Measurements from ENCODE around the gene CDC20B.
"Not testable (repeated sequence)": the region's sequence is repeated elsewhere in the genome, so short reads cannot be mapped to it uniquely, and the experiment has no call there.

CDC20B gene

DNA sequence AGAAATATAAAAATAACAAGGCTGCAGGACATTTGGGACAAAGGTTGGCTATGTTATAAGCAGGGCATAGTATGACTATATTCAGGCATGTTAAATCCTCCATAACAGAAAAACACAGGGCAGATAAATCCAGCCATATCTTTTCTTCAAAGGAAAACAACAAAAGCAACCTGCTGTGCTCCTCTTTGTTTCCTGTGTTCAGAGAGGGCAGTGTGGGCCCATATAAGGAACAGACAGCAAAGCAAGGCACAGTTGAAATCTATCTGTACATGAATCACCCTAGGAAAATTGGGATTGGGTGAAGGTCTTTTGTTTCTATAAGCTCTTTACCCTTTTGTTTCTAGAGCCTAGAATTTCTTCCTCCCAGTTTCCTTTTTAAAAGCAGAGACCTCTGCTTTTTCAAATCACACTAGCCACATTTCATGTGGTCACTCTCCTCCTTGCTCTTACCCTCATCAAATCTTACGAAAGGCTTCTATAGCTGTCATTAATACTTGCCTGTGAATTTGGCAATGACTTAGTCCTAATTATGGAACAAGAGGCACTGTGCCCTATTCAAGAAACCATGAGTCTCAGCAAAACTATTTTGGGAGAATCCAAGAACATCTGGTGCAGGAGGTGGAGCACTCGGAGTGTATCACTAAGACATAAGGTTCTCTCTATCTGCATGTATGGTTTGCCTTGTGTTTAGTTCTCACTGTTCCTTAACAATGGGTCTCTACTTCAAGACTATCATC, 68.8 kb downstream of the CDC20B start:
- DNase-seq = no peak

DNA sequence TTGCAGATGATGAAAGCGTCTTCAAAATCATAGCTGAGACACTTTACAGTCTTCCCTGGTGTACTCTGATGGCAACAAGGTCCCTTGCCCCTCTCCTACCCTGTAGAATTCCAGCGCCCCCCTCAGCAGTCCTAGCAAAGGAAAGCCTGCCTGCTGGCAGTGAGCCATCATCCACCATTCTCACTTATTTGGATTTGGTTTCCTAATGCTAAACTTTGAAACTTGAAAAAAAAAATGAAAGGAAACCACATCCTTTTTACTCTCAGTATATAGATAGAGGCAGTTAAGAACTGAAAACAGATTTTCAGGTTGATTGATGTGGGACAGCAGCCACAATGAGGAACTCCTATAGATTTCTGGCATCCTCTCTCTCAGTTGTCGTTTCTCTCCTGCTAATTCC, 70.6 kb downstream of the CDC20B start, which contains the start of gene GZMA:
Gene GZMA (plus strand): TSS at position 299 of the 400 bp plus-strand sequence. CDS start 37 bp downstream, at position 336.
- DNase-seq = no peak

DNA sequence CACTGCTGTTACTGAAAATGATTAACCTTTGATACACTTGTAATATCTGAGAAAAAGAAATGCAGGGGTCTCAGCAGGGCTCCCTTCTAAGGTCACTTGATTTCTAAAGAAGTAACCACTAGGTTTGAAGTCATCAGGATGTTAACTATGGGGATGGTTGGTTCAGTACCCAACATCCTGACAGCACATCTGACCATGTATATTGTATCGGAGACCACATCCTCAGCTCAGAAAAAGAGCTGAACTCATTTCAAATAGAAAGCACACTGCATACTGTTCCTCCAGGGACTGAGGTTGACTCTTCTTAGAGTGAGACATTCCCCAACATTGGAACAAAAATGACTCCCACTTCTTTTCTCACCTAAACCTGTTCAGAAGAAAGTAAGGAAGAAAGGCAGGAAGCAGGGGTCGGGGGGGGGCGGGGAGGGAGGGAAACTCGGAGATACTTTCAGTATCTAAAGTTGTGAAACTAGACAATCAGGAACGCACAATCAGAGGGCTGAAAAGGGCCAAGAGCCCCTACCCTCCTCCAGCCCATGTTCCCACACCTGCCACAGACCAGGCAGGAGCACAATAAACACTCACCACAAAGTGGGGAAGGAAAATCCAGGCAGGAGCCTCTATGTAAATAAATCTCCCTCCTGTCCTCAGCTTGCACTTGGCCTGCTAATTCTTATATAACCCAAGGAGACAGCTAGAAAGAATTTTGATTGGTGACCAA, 71.3 kb downstream of the CDC20B start:
- DNase-seq = no peak

DNA sequence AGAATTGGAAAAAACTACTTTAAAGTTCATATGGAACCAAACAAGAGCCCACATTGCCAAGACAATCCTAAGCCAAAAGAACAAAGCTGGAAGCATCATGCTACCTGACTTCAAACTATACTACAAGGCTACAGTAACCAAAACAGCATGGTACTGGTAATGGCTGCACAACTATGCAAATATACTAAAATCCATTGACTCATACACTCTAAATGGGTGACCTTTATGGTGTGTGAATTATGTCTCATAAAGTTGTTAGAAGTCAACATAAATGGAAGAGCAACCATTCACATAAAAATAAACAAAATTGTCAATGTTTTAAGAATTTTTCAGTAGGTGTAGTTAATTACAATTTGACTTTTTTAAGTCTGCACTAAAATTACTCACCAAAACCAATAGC, 71.8 kb downstream of the CDC20B start:
- DNase-seq = not testable (repeated sequence)

DNA sequence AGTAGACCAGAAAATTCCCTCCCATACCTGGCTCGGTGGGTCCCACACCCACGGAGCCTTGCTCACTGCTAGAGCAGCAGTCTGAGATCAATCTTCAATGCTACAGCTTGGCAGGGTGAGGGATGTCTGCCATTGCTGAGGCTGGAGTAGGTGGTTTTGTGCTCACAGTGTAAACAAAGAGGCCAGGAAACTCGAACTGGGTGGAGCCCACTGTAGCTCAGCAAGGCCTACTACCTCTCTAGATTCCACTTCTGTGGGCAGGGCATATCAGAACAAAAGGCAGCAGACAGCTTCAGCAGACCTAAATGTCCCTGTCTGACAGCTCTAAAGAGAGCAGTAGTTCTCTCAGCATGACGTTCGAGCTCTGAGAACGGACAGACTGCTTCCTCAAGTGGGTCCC, 76.1 kb downstream of the CDC20B start:
- no peak for DNase-seq

DNA sequence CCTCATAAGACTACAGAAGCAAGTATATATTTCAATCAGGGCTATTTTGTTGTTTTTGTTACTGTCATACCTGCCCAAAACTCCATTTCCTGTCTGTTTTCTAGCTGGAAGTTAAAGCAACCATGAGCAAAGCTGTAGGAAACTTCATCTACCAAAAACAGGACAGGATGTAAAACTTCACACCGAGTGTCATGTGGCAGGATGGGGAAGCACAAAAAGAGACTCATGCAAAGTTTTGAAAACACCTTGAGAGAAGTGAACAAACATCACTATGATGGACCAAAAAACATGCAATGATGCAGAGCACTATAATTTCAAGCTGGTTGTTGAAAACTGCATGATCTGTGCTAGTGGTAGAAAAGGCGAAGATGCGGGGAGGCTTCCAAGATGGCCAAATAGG, 76.8 kb downstream of the CDC20B start:
- DNase-seq = no peak

DNA sequence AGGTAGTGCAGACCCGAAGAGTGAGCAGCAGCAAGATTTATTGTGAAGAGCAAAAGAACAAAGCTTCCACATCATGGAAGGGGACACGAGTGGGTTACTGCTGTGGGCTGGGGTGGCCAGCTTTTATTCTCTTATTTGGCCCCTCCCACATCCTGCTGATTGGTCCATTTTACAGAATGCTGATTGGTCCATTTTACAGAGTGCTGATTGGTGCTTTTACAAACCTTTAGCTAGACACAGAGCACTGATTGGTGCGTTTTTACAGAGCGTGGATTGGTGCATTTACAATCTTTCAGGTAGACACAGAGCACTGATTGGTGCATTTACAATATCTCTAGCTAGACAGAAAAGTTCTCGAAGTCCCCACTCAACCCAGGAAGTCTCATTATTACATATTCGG, 82.0 kb downstream of the CDC20B start:
- not testable (repeated sequence) for DNase-seq

DNA sequence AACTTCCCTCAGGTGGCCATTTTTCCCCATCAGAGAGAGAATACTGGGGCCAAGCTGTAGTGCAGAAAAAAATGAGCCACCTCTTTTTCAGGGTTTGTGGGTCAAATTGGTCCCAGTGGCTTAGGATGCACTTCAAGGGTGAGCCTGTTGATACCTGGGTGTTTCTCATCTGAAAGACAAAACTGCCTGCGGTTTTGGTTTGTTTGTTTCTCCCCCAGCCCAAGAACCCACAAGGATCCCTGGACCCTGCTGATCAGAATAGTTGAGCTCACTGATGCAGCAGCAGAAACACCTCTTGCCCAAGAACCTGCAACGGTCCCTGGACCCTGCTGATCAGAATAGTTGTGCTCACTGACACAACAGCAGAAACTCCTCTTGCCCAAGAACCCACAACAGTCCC, 83.7 kb downstream of the CDC20B start:
- DNase-seq = not testable (repeated sequence)

DNA sequence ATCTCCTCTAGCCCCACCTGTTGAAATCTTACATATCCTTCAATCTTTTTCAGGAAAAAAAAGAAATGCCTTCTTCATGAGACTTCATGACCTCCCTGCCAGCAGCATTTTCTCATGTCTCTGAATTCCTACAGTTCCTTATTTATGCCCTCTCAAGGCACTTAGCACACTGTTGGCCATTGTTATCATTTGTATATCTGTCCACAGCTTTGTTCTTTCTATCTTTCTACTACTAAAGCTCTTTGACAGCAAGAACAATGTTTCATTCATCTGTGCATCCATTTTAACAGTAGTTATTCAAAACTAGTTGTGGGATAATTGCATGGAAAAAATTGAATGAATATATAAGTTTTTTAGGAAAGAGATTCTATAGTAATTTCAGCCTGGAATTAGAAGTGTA, 91.4 kb downstream of the CDC20B start:
- no peak for DNase-seq

DNA sequence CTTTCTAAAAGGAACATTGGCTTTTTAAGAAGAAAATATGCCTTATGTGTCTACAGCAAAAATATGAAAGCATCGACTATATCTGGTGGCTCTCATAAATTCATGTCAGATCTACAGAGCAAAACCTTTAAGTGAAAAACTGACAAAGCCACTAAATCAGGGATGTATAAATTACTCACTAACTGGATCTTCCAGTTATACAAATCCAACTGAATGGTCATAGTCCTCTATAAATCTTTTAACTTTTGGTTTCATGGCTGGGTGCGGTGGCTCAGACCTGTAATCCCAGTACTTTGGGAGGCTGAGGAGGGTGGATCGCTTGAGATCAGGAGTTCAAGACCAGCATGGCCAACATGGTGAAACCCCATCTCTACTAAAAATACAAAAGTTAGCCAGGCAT, 99.8 kb downstream of the CDC20B start:
- DNase-seq = no peak

DNA sequence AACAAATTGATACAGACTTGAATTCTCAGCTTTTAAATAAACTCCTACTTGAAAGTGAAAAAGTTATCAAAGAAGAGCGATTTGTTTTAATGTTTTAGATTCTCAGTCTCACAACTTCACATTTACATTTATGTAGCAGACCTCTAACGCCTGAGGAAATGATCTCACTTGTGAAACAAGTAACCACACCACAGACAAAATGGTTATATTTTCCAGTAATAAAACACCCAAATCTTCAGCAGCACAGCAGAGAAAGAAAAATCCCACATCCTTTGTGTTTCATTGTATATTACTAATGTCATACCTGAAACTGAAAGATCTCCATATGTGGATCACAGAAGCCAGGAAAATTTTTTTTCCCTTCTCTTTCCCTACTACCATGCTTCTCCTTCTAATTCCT, 100.3 kb downstream of the CDC20B start:
- no peak for DNase-seq

DNA sequence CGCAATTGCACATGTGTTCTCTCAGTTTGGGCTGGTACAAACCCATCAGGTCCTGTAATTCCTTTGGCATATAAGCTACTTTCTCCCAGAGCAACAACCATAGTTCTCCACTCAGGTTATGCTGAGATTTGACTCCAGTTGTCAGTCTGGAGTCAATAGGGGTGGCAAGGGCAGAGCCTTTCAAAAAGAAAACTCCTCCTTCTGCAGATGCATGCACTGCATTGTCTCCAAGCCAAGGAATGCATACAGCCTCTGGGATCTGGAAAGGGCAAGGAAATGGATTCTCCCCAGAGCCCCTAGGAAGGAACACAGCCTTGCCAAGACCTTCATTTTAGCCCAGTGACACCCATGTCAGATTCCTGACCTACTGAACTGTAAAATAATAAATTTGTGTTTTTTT, 101.6 kb downstream of the CDC20B start:
- no peak for DNase-seq

DNA sequence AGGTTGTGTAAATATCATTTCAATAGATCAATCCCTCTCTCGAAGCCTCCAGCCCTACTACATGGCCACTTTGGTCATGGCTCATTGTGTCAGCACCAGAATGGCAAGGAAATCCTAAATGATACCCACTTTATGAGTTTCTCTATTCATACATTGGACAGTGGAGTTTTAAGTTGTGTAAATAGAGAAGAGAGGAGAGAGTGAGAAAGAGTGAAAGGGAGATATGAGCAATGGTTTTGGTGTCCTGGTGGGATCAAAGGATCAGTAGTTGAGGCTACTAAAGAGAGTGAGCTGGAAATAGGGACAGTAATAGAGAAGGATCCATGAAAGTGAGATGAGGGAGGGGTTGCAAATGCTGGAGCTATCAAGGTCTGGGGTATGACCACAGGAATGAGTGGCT, 102.0 kb downstream of the CDC20B start:
- no peak for DNase-seq

DNA sequence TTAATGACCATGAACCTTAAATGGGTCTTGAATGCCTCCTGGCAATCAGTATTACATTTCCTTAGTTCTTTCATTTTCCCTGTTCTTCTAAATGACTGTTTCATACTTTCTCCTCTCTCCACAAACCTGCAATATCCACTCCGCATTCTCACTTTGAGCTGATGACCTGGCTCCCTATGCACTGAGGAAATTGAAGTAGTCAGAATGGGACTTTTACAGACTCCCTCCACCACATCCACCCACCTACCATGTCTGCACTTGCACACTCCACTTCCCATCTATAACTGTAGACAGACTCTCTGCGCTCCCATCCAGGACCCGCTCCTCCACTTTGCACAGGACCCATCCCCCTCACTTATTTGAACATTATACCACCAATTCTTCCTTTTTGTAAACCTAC, 106.7 kb downstream of the CDC20B start:
- DNase-seq = no peak

DNA sequence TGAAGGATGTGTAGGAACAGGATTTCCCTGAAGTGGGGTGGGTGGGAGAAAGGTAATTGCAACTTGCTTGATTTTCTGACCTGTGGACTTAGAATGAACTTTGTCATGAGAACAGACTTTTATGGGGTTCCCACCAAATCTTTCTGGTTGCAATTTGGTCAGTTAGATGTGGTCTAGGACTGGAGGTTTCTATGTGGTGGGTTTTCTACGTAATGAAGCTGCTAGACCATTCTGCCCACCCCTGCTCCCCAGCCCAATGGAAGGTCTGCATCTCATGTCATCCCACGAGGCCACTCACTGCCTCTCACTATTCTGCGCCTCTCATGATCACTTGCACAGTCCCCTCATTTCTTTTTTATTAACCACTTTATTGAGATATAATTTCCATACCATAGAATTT, 108.5 kb downstream of the CDC20B start:
- no peak for DNase-seq

DNA sequence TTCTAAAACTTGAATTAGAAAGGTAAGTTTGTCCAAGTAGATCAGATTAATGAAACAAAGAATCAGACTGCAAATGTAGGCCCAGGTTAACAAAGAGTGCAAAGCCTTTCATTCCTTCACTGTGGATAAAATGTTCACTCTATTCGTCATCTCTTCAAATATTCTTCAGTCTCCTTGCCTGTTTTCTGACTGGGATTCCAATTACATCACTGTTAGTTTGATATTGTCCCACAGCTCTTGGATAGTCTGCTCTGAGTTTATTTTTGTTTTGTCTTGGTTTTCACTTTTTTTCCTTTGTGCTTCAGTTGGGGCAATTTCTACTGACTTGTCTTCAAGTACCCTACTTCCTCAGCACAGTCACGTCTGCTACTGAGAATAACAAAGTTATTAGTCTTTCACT, 109.1 kb downstream of the CDC20B start:
- DNase-seq = no peak

DNA sequence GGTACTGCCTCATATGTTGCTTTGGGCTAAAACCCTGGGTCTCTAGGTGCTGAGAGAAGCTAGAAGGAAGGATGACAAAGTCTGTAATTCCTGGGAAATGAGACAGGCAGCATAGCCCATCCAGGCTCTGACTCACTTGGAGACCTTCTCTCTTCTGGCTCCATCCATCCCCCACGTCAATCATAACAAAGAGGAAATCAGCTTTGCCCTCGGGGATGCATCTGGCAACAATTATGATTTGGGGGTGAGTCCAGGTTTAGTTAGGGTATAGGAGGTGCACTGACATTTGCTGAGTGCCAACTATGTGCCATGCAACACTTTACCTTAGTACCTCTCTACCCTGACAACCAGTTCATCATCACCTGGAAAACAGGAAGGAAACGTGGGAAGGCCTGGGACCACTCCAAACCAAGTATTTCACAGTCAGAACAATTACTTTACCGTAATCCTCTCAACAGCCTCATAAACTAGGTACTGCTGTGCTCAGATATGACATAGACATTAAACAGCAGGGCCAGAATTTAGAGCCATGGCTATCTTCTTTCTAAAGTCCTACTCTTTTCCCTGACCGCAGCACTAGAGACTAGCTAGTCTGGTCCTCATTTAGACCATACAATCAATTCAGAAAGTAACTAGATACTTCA, 109.6 kb downstream of the CDC20B start:
- DNase-seq = no peak

Measured in NCI-H1105 treated with DMSO at 0.1 percent for 48 hours (cell line).